Smooth muscle cell (in vitro differentiated cells): ENCODE data around the gene COMTD1. TPM values are rescaled to one million over a fixed set of nuclear protein-coding genes. Genes with fewer than 3 reads are reported as not detected.

ENCODE experiments used
- DNase-seq: peaks from one replicate; lab custom pipeline; 2025; ENCODE audit not compliant: unreplicated experiment; lab: John Stamatoyannopoulos, UW
- H2AFZ ChIP-seq: fragments of 200-600 bp; sonication (generic); 2 replicates; pipeline ENCODE4 v1.6.0; 2016; ENCODE audit warnings: antibody characterized with exemption, low read depth, mild to moderate bottlenecking
- H3F3A ChIP-seq: fragments of 200-600 bp; sonication (generic); 2 replicates; pipeline ENCODE4 v1.6.0; 2017; ENCODE audit warnings: antibody characterized with exemption, low read depth
- H3K27ac ChIP-seq: fragments of 200-600 bp; sonication (generic); 2 replicates; pipeline ENCODE4 v1.5.1; 2016; ENCODE audit warnings: low read depth, mild to moderate bottlenecking
- H3K27me3 ChIP-seq: fragments of 200-600 bp; sonication (generic); 2 replicates; pipeline ENCODE4 v1.6.1; 2016; ENCODE audit warnings: low read depth, mild to moderate bottlenecking
- H3K36me3 ChIP-seq: fragments of 200-600 bp; sonication (generic); 2 replicates; pipeline ENCODE4 v1.5.1; 2016; ENCODE audit warnings: low read depth
- H3K4me1 ChIP-seq: fragments of 200-600 bp; sonication (generic); 2 replicates; pipeline ENCODE4 v1.5.1; 2016; ENCODE audit warnings: low read depth
- H3K4me2 ChIP-seq: fragments of 200-600 bp; sonication (generic); 2 replicates; pipeline ENCODE4 v1.6.0; 2016; ENCODE audit warnings: mild to moderate bottlenecking
- H3K4me3 ChIP-seq: fragments of 200-600 bp; sonication (generic); 2 replicates; pipeline ENCODE4 v1.5.1; 2016; ENCODE audit warnings: mild to moderate bottlenecking
- H3K79me2 ChIP-seq: fragments of 200-600 bp; sonication (generic); 2 replicates; pipeline ENCODE4 v1.6.0; 2016; ENCODE audit warnings: low read depth, mild to moderate bottlenecking
- H3K9ac ChIP-seq: fragments of 200-600 bp; sonication (generic); 2 replicates; pipeline ENCODE4 v1.6.0; 2016; ENCODE audit warnings: low read depth
- H3K9me3 ChIP-seq: fragments of 200-600 bp; sonication (generic); replicated peaks from 2 replicates; pipeline ENCODE4 v1.5.1; 2016; ENCODE audit warnings: low read depth
- H4K20me1 ChIP-seq: fragments of 200-600 bp; sonication (generic); 2 replicates; pipeline ENCODE4 v1.6.0; 2016; ENCODE audit warnings: low read depth
- WGBS: methylation state at CpG from one replicate; pipeline ENCODE4 v1.1.7; 2016; ENCODE audit warnings: low lambda C conversion rate; 5-methylcytosine and 5-hydroxymethylcytosine counted together
- polyA plus RNA-seq: library from polyadenylated mRNA; unstranded; fragments of >200 nt; fragmentation: Nextera tagmentation; extraction: Ambion mirVana; gene quantifications from 2 replicates; pipeline ENCODE4 v1.2.1, GENCODE V29; 2016
- total RNA-seq: library from RNA; depleted of rRNA; stranded (reverse); fragments of >200 nt; gene quantifications from 2 replicates; pipeline ENCODE4 v1.2.3, GENCODE V29; 2014
- TF ChIP-seq, protein P1 (sequence below): fragments of 200-600 bp; sonication (generic); IDR thresholded peaks from 2 replicates; pipeline ENCODE4 v1.5.1; 2017; ENCODE audit warnings: borderline replicate concordance, mild to moderate bottlenecking, antibody characterized with exemption; ENCODE audit not compliant: insufficient read depth, poor library complexity, severe bottlenecking

Gene COMTD1
- total and polyA plus RNA-seq, 2 experiments from 2014 or later: 8.4 to 18.7 TPM

DNA sequence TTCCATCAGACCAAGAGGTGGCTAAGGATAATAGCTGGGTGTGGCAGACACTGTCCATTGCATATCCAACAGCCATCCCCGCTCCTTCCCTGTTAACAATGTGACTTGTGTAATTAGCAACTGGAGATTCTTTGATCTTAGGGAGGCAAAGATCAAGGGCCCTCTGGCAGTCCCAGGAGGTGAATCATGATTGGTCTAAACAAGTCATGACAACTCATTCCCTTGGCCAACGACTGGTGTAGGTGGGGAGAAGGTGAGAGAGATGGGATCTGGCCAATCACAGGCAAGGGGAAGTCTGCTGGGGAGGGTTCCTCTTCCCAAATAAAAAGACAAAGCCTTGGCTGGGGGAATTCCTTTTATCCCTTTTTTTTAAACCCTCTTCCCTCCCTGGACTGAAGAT is 46.2 kb upstream of the COMTD1 start:
- H3K27ac ChIP-seq: no peak overlapping the region
- no peak overlapping the region for H2AFZ ChIP-seq
- no peaks in the 10 kb centered on the region for H3K79me2 ChIP-seq
- 50% methylated on average over 2 of the region's 2 CpGs for WGBS
- TF ChIP-seq, protein P1, sequence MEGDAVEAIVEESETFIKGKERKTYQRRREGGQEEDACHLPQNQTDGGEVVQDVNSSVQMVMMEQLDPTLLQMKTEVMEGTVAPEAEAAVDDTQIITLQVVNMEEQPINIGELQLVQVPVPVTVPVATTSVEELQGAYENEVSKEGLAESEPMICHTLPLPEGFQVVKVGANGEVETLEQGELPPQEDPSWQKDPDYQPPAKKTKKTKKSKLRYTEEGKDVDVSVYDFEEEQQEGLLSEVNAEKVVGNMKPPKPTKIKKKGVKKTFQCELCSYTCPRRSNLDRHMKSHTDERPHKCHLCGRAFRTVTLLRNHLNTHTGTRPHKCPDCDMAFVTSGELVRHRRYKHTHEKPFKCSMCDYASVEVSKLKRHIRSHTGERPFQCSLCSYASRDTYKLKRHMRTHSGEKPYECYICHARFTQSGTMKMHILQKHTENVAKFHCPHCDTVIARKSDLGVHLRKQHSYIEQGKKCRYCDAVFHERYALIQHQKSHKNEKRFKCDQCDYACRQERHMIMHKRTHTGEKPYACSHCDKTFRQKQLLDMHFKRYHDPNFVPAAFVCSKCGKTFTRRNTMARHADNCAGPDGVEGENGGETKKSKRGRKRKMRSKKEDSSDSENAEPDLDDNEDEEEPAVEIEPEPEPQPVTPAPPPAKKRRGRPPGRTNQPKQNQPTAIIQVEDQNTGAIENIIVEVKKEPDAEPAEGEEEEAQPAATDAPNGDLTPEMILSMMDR: no peak
- H3K4me3 ChIP-seq: no peak overlapping the region
- no peaks in the 10 kb centered on the region for H3K36me3 ChIP-seq
- no peaks in the 10 kb centered on the region for H3K9me3 ChIP-seq
- no peaks in the 10 kb centered on the region for H4K20me1 ChIP-seq
- H3K4me2 ChIP-seq: no peak overlapping the region
- H3K27me3 ChIP-seq: no peaks in the 10 kb centered on the region
- H3K9ac ChIP-seq: no peak overlapping the region
- no peak for DNase-seq
- H3F3A ChIP-seq: no peaks in the 10 kb centered on the region
- H3K4me1 ChIP-seq: peaks cover 4% of the 10 kb centered on the region

DNA sequence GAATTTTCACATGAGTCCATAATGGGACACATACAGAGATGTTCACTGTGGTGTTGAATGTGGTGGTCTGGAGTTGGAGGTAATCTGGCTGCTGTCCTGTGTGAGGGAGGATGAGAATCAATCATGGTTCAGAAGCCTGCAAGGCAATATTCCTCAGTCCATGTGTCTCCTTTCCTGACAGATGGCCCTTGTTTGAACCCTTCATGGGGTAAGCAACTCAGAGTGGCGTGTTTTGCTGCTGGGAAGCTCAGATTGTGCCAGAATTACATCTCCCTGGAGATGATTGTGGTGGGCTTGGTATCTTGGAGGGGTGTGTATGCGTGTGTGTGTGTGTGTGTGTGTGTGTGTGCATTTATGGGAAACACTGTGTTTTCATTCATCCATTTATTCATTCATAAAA is 44.5 kb upstream of the COMTD1 start:
- TF ChIP-seq, protein P1: no peak
- Histone ChIP-seq H3K4me1 (peaks cover 4% of the 10 kb centered on the region), H3K9ac (no peak overlapping the region), H4K20me1 (no peaks in the 10 kb centered on the region), H3F3A (no peaks in the 10 kb centered on the region), H3K9me3 (no peaks in the 10 kb centered on the region), H3K27me3 (no peaks in the 10 kb centered on the region), H3K79me2 (no peaks in the 10 kb centered on the region), H3K4me2 (no peak overlapping the region), H3K4me3 (no peak overlapping the region), H2AFZ (no peak overlapping the region), H3K27ac (no peak overlapping the region), H3K36me3 (no peaks in the 10 kb centered on the region)
- WGBS: 66% methylated on average over 2 of the region's 2 CpGs
- DNase-seq: no peak

DNA sequence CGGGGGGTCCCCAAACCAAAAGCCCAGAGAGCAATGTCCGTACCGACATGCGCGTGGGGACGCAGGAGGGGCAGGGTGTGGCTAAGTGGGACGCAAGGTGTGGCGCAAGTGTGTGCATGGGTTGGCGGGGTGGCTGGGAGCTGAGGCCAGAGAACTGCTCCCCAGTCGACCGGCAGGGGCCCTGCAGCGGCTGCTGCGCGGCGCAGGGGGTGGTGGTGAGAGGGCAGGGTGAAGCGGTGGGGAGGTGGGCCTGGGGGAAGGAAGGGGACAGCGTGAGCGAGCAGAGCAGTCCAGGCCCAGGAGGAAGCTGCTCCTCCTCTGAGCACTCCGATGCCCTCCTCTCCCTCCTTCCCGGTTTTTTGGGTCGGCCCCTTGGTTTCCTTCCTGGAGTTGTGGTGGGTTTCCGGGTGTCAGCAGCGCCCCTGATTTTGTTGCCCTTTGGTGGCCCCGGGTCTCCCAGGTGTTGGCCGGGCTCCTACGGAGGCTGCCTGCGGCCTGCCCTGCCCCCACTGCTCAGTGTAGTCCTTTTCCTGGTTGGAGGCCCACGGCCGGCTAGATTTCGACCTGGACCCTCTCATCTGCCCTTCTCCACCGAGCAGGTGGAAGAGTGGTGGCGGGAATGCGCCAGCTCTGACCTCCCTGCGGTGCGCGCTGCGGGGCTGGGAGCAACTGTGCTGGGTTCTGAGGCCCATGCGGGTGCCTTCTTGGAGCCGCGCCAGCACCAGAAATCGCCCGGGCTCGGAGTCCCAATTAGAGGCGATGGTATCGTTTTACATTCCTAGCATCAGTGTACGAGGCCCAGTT is 40.5 kb upstream of the COMTD1 start:
- WGBS: 88% methylated on average over 37 of the region's 46 CpGs
- TF ChIP-seq, protein P1: no peak
- Histone ChIP-seq H3K9me3 (no peaks in the 10 kb centered on the region), H3K4me2 (no peak overlapping the region), H3K27me3 (no peaks in the 10 kb centered on the region), H3K4me3 (no peak overlapping the region), H3K36me3 (no peaks in the 10 kb centered on the region), H3F3A (no peaks in the 10 kb centered on the region), H3K4me1 (no peaks in the 10 kb centered on the region), H3K27ac (no peak overlapping the region), H3K9ac (no peak overlapping the region), H4K20me1 (no peaks in the 10 kb centered on the region), H3K79me2 (no peaks in the 10 kb centered on the region), H2AFZ (no peak overlapping the region)
- DNase-seq: no peak

DNA sequence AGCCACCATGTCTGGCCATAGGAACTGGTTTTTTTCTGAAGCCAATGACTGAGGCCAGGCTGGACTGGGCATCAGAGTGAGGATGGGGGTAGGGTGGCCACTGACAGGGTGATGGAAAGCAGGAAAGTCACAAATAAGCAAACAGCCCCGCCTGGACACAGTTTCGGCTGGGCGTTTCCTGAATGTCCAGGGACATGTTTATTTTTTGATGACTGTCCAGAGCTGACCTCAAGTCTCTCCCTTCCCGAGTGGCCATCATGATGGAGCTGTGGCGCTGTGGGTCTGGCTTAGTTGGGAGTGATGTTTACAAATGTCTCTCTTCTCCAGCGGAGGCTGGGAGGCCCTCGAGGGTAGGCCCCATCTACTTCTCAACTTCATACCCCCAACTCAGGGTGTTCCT is 37.1 kb upstream of the COMTD1 start:
- Histone ChIP-seq H3K27ac (no peak overlapping the region), H2AFZ (no peak overlapping the region), H3K4me2 (no peak overlapping the region), H3F3A (no peaks in the 10 kb centered on the region), H3K4me3 (no peak overlapping the region), H3K9ac (no peak overlapping the region), H4K20me1 (no peaks in the 10 kb centered on the region), H3K79me2 (no peaks in the 10 kb centered on the region), H3K27me3 (no peaks in the 10 kb centered on the region), H3K36me3 (no peaks in the 10 kb centered on the region), H3K9me3 (no peaks in the 10 kb centered on the region), H3K4me1 (no peaks in the 10 kb centered on the region)
- DNase-seq: no peak
- TF ChIP-seq, protein P1: no peak
- 29% methylated on average over 7 of the region's 7 CpGs for WGBS
